IPS-20b (cell line): ENCODE results near the gene LTBP3.
A peak's percentile ranks its signal among the peaks of the same experiment; 100 is the strongest.

Source experiments
- H3K27ac ChIP-seq: one replicate; pipeline ENCODE4 v1.5.1; 2013; ENCODE audit warnings: low read length
- H3K27me3 ChIP-seq: 2 replicates; pipeline ENCODE4 v1.6.1; 2013; ENCODE audit warnings: mild to moderate bottlenecking, low read length, inconsistent platforms; ENCODE audit not compliant: insufficient read depth
- H3K36me3 ChIP-seq: 2 replicates; pipeline ENCODE4 v1.6.1; 2013; ENCODE audit warnings: low read depth, mild to moderate bottlenecking, inconsistent platforms, low read length, moderate library complexity; ENCODE audit not compliant: insufficient read depth
- H3K4me1 ChIP-seq: 2 replicates; pipeline ENCODE4 v1.6.1; 2013; ENCODE audit warnings: mild to moderate bottlenecking, control low read depth, inconsistent platforms, low read length, moderate library complexity; ENCODE audit not compliant: insufficient read depth
- H3K4me3 ChIP-seq: 2 replicates; pipeline ENCODE4 v1.5.1; 2013; ENCODE audit warnings: mild to moderate bottlenecking, low read length, inconsistent platforms
- H3K9ac ChIP-seq: 2 replicates; pipeline ENCODE4 v1.6.1; 2013; ENCODE audit warnings: low read depth, mild to moderate bottlenecking, inconsistent platforms, low read length, moderate library complexity
- H3K9me3 ChIP-seq: 2 replicates; pipeline ENCODE4 v1.6.1; 2013; ENCODE audit warnings: mild to moderate bottlenecking, low read depth, low read length, inconsistent platforms; ENCODE audit not compliant: insufficient read depth

Gene LTBP3

GRCh38 chr11:65592858-65593517, 34.8 kb upstream of the LTBP3 start:
- Histone ChIP-seq H3K27me3 (peaks cover 47% of the 10 kb centered on the region), H3K27ac (no peak overlapping the region), H3K9me3 (no peaks in the 10 kb centered on the region), H3K4me3 (peak overlapping the region; percentile 66), H3K9ac (no peak overlapping the region), H3K4me1 (no peaks in the 10 kb centered on the region), H3K36me3 (no peaks in the 10 kb centered on the region; the same call in 1 of the 2 replicates)

GRCh38 chr11:65591939-65592857, 34.0 kb upstream of the LTBP3 start:
- peaks cover 47% of the 10 kb centered on the region for H3K27me3 ChIP-seq
- H3K4me3 ChIP-seq = peak overlapping the region; percentile 66
- no peaks in the 10 kb centered on the region for H3K9me3 ChIP-seq
- no peaks in the 10 kb centered on the region for H3K36me3 ChIP-seq
- H3K4me1 ChIP-seq = no peaks in the 10 kb centered on the region
- H3K27ac ChIP-seq = no peak overlapping the region
- peak overlapping the region; percentile 37; the same call in 1 of the 2 replicates for H3K9ac ChIP-seq

- Histone ChIP-seq H3K36me3 (no peaks in the 10 kb centered on the region), H3K27me3 (peaks cover 61% of the 10 kb centered on the region), H3K4me3 (no peak overlapping the region), H3K9me3 (no peaks in the 10 kb centered on the region), H3K4me1 (no peaks in the 10 kb centered on the region), H3K9ac (no peak overlapping the region), H3K27ac (no peak overlapping the region)
Observed at GRCh38 chr11:65590240-65590738, 32.1 kb upstream of the LTBP3 start.

- H3K4me1 ChIP-seq = no peaks in the 10 kb centered on the region
- no peak overlapping the region for H3K27ac ChIP-seq
- H3K9ac ChIP-seq = no peak overlapping the region
- no peaks in the 10 kb centered on the region for H3K9me3 ChIP-seq
- H3K36me3 ChIP-seq = no peaks in the 10 kb centered on the region
- H3K4me3 ChIP-seq = no peak overlapping the region
- peaks cover 66% of the 10 kb centered on the region for H3K27me3 ChIP-seq
Observed at GRCh38 chr11:65589444-65590239, 31.5 kb upstream of the LTBP3 start.

- no peak overlapping the region for H3K4me3 ChIP-seq
- H3K4me1 ChIP-seq = no peaks in the 10 kb centered on the region
- no peaks in the 10 kb centered on the region for H3K9me3 ChIP-seq
- H3K9ac ChIP-seq = no peak overlapping the region
- H3K27me3 ChIP-seq = peaks cover 68% of the 10 kb centered on the region
- H3K27ac ChIP-seq = no peak overlapping the region
- H3K36me3 ChIP-seq = no peaks in the 10 kb centered on the region
Observed at GRCh38 chr11:65588199-65589054, 30.3 kb upstream of the LTBP3 start.

GRCh38 chr11:65586676-65587075, 28.5 kb upstream of the LTBP3 start:
- no peaks in the 10 kb centered on the region for H3K4me1 ChIP-seq
- H3K27me3 ChIP-seq = peaks cover 65% of the 10 kb centered on the region
- H3K4me3 ChIP-seq = no peak overlapping the region
- H3K9ac ChIP-seq = no peak overlapping the region
- H3K9me3 ChIP-seq = no peaks in the 10 kb centered on the region
- no peaks in the 10 kb centered on the region for H3K36me3 ChIP-seq
- no peak overlapping the region for H3K27ac ChIP-seq

GRCh38 chr11:65586247-65586630, 28.1 kb upstream of the LTBP3 start:
- no peaks in the 10 kb centered on the region for H3K9me3 ChIP-seq
- H3K27me3 ChIP-seq = peaks cover 61% of the 10 kb centered on the region
- H3K36me3 ChIP-seq = no peaks in the 10 kb centered on the region
- H3K4me1 ChIP-seq = no peaks in the 10 kb centered on the region
- H3K27ac ChIP-seq = no peak overlapping the region
- H3K9ac ChIP-seq = no peak overlapping the region
- H3K4me3 ChIP-seq = no peak overlapping the region

- Histone ChIP-seq H3K9me3 (no peaks in the 10 kb centered on the region), H3K27me3 (peaks cover 55% of the 10 kb centered on the region), H3K36me3 (no peaks in the 10 kb centered on the region), H3K4me3 (no peak overlapping the region), H3K27ac (no peak overlapping the region), H3K9ac (no peak overlapping the region), H3K4me1 (no peaks in the 10 kb centered on the region)
Observed at GRCh38 chr11:65585396-65586246, 27.5 kb upstream of the LTBP3 start.

- no peak overlapping the region for H3K4me3 ChIP-seq
- H3K27me3 ChIP-seq = peaks cover 46% of the 10 kb centered on the region
- no peaks in the 10 kb centered on the region for H3K4me1 ChIP-seq
- H3K27ac ChIP-seq = no peak overlapping the region
- no peaks in the 10 kb centered on the region for H3K36me3 ChIP-seq
- no peaks in the 10 kb centered on the region for H3K9me3 ChIP-seq
- no peak overlapping the region for H3K9ac ChIP-seq
Observed at GRCh38 chr11:65584723-65585171, 26.6 kb upstream of the LTBP3 start.

GRCh38 chr11:65584106-65584505, 25.9 kb upstream of the LTBP3 start:
- Histone ChIP-seq H3K36me3 (no peaks in the 10 kb centered on the region), H3K4me3 (no peak overlapping the region), H3K27ac (no peak overlapping the region), H3K9me3 (no peaks in the 10 kb centered on the region), H3K9ac (no peak overlapping the region), H3K27me3 (peaks cover 45% of the 10 kb centered on the region), H3K4me1 (no peaks in the 10 kb centered on the region)
